ENCODE measurements around the gene MYRIP.
A peak's percentile ranks its signal among the peaks of the same experiment; 100 is the strongest.
"Not testable (repeated sequence)": the region's sequence is repeated elsewhere in the genome, so short reads cannot be mapped to it uniquely, and the experiment has no call there.

The MYRIP gene

GRCh38 chr3:40055956-40056355 lies 246.5 kb downstream of the MYRIP start:
- Histone ChIP-seq H3K27me3 (no peaks in the 10 kb centered on the region), H3K27ac (no peak overlapping the region), H4K20me1 (no peaks in the 10 kb centered on the region), H3K9me3 (replicated peaks in 1 of 11) (peaks cover 0 to 6% (median 3%) of the 10 kb centered on the region in 11 experiments; a peak in 14 of 22 replicates), H3K4me2 (no peak overlapping the region), H3K36me3 (no peaks in the 10 kb centered on the region), H3K4me3 (no peak overlapping the region), H3K9ac (no peak overlapping the region), H3K4me1 (no peaks in the 10 kb centered on the region)
- TF ChIP-seq Cebpa-rat (IDR thresholded peaks at IDR 0.05): no peak

DNA sequence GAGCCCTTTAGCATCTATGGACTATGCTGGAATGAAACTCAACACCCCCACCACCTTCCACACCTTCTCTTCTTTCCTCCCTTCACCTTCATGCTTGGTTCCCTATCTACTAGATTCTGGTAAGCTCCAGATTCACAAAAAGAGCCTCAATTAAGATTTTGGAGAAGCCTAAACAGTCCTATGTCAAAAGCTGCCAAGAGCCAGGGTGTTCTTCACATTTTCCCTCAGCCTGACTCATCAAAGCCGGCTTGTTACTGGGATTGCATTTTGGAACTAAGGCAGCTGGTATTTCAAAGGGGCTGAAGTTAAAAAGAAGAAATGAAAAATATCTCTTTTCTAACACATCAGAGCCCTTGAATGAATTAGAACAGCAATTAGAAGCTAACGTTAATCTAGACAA lies 247.7 kb downstream of the MYRIP start:
- H3K4me3 ChIP-seq: no peak overlapping the region
- H3K27ac ChIP-seq: no peak overlapping the region
- TF ChIP-seq Cebpa-rat (IDR thresholded peaks at IDR 0.05): no peak
- no peaks in the 10 kb centered on the region for H3K9me3 ChIP-seq (replicated peaks in 1 of 11)
- no peak overlapping the region for H3K9ac ChIP-seq
- no peaks in the 10 kb centered on the region for H3K27me3 ChIP-seq
- no peaks in the 10 kb centered on the region for H3K4me1 ChIP-seq
- H3K36me3 ChIP-seq: no peaks in the 10 kb centered on the region
- no peaks in the 10 kb centered on the region for H4K20me1 ChIP-seq
- H3K4me2 ChIP-seq: no peak overlapping the region

DNA sequence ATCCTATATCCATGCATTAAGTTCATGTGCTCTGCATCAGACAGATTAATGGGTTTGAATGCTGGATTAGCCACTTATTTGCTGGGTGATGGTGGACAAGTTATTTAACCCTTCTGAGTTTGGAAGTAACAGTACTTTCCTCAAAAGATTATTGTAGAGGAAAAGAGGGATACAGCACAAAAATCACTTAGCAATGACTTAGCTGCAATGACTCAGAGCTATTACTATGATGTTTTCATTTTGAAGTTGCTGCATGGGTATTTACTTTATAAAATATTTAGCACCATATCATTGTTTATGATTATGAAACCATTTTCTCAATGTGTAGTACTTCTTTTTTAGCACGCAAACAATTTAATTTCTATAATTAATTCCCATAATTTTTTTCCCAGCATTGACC lies 248.4 kb downstream of the MYRIP start:
- no peak overlapping the region for H3K9ac ChIP-seq

DNA sequence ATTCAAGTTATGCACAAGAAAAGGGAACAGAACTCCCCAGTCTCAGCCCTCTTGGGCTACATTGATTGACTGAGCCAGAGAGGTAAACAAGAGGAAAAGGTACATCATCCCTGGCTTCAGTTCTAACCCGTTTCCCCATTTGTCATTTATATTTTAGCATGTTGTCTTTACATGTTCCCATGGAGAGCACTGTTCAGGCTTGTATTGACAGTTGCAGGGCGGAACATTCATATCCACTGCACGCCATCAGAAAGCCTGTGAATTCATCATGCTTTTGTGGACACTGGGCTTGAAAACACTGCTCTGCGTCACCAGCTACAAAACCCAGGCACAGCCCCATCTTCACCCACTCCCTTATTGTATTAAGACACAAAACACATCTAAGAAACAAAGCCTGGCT lies 259.2 kb downstream of the MYRIP start:
- TF ChIP-seq Cebpa-rat (IDR thresholded peaks at IDR 0.05): no peak

More for the DNA sequence above, 248.4 kb downstream of the MYRIP start:
- no peak for TF ChIP-seq Cebpa-rat (IDR thresholded peaks at IDR 0.05)
- H3K36me3 ChIP-seq: no peaks in the 10 kb centered on the region
- no peak overlapping the region for H3K4me2 ChIP-seq
- no peaks in the 10 kb centered on the region for H3K9me3 ChIP-seq (replicated peaks in 1 of 11)
- H3K27ac ChIP-seq: no peak overlapping the region
- no peaks in the 10 kb centered on the region for H4K20me1 ChIP-seq
- H3K4me1 ChIP-seq: no peaks in the 10 kb centered on the region
- H3K27me3 ChIP-seq: no peaks in the 10 kb centered on the region
- H3K4me3 ChIP-seq: no peak overlapping the region

DNA sequence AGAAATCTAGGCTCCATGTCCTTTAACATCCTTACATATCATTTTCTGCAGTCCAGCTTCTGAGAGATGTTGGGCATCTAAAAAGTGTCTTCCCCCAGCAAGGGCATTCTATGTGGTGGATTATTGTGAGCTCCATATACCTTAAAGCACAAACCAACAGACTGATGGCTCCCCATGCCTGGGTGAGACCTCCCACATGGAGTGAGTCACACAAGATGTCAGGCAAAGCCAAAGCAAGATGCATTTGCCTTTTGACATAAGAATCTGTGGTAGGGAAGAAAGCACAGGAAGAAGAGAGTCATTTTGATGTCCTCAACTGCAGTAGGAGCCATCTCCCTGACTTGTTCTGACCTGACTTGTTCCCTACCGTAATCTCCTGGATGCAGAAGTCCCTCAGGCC lies 261.4 kb downstream of the MYRIP start:
- Histone ChIP-seq H3K4me1 (peaks cover 0 to 19% (median 17%) of the 10 kb centered on the region in 10 experiments; a peak in 14 of 20 replicates), H3K4me3 (no peak overlapping the region), H3K27ac (0 out of 22 replicates have a peak overlapping the region, but pooled peaks of 1 of the 11 experiments have one; percentile 59), H3K36me3 (no peaks in the 10 kb centered on the region), H3K27me3 (no peaks in the 10 kb centered on the region), H4K20me1 (no peaks in the 10 kb centered on the region), H3K9ac (no peak overlapping the region), H3K9me3 (replicated peaks in 1 of 11) (no peaks in the 10 kb centered on the region), H3K4me2 (no peak overlapping the region)
- no peak for TF ChIP-seq Cebpa-rat (IDR thresholded peaks at IDR 0.05)

More for the DNA sequence above, 259.2 kb downstream of the MYRIP start:
- no peaks in the 10 kb centered on the region for H3K9me3 ChIP-seq (replicated peaks in 1 of 11)
- H3K27me3 ChIP-seq: no peaks in the 10 kb centered on the region
- no peaks in the 10 kb centered on the region for H4K20me1 ChIP-seq
- H3K4me2 ChIP-seq: peak overlapping the region in 10 of 11 experiments; percentile 27 to 83 (median 69); a peak in 19 of 22 replicates
- 0 out of 20 replicates have a peak overlapping the region, but pooled peaks of 1 of the 10 experiments have one; percentile 7 for H3K4me3 ChIP-seq
- no peaks in the 10 kb centered on the region for H3K36me3 ChIP-seq
- H3K27ac ChIP-seq: peak overlapping the region in 2 of 11 experiments; percentile 62 to 74; a peak in 4 of 22 replicates
- H3K4me1 ChIP-seq: peaks cover 0 to 19% (median 17%) of the 10 kb centered on the region in 10 experiments; a peak in 14 of 20 replicates
- H3K9ac ChIP-seq: peak overlapping the region in 1 of 11 experiments; percentile 45; a peak in 1 of 22 replicates

DNA sequence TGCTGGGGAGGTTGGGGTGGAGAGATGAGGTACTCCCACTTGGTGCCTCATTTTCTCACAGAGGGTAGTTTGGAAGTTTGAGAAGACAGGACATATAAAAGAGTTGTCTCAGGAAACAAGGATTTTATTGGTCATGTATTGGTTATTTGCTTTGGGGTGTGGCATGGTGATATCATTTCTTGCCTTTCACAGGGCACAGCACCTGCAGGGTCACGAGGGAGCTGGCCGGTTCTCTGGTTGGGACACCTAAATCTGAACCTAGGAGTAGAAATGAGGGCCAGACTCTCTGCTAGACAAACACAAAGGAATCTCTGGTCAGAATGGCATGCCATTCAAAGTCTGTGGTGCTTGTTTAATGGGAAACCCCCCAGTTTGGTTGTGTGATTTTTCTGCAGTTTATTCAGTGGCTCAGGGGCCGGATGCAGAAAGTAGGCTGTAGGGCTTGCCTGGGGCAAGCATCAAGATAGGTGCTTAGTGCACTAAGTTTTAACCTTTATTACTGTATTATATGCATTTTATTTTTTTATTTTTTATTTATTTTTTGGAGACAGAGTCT lies 262.4 kb downstream of the MYRIP start:
- Histone ChIP-seq H3K9me3 (replicated peaks in 1 of 11) (no peaks in the 10 kb centered on the region; a peak in 1 of 22 replicates), H3K27ac (no peak overlapping the region), H3K27me3 (no peaks in the 10 kb centered on the region), H3K4me2 (no peak overlapping the region), H3K4me1 (peaks cover 0 to 19% (median 17%) of the 10 kb centered on the region in 10 experiments; a peak in 14 of 20 replicates), H4K20me1 (no peaks in the 10 kb centered on the region), H3K9ac (no peak overlapping the region), H3K36me3 (no peaks in the 10 kb centered on the region), H3K4me3 (no peak overlapping the region)
- no peak for TF ChIP-seq Cebpa-rat (IDR thresholded peaks at IDR 0.05)

- Histone ChIP-seq H3K4me3 (no peak overlapping the region), H3K27me3 (no peaks in the 10 kb centered on the region), H3K4me2 (no peak overlapping the region), H3K9me3 (replicated peaks in 1 of 11) (peaks cover 0 to 14% (median 7%) of the 10 kb centered on the region in 11 experiments; a peak in 10 of 22 replicates), H3K27ac (no peak overlapping the region), H3K36me3 (no peaks in the 10 kb centered on the region), H3K9ac (no peak overlapping the region), H4K20me1 (no peaks in the 10 kb centered on the region), H3K4me1 (peaks cover 0 to 13% (median 12%) of the 10 kb centered on the region in 10 experiments; a peak in 14 of 20 replicates)
- no peak for TF ChIP-seq Cebpa-rat (IDR thresholded peaks at IDR 0.05)
Measured at GRCh38 chr3:40073310-40074007, 264.1 kb downstream of the MYRIP start.

- not testable (repeated sequence) for H3K4me1 ChIP-seq
Measured at GRCh38 chr3:40077139-40077538, 267.7 kb downstream of the MYRIP start.

GRCh38 chr3:40077828-40078492 lies 268.6 kb downstream of the MYRIP start:
- not testable (repeated sequence) for H4K20me1 ChIP-seq, H3K9ac ChIP-seq, H3K4me1 ChIP-seq, H3K4me3 ChIP-seq, H3K27ac ChIP-seq, H3K27me3 ChIP-seq, H3K36me3 ChIP-seq, H3K4me2 ChIP-seq
- peaks cover 6 to 17% (median 11%) of the 10 kb centered on the region in 11 experiments; a peak in 12 of 22 replicates for H3K9me3 ChIP-seq (replicated peaks in 1 of 11)

More at GRCh38 chr3:40077139-40077538, 267.7 kb downstream of the MYRIP start:
- not testable (repeated sequence) for H3K4me2 ChIP-seq, H3K9ac ChIP-seq, H3K27ac ChIP-seq, H4K20me1 ChIP-seq, H3K4me3 ChIP-seq, H3K27me3 ChIP-seq, H3K36me3 ChIP-seq
- peaks cover 6 to 17% (median 11%) of the 10 kb centered on the region in 11 experiments; a peak in 12 of 22 replicates for H3K9me3 ChIP-seq (replicated peaks in 1 of 11)
